Measurements from ENCODE around the gene KRTAP5-8. TPM values are rescaled to one million over a fixed set of nuclear protein-coding genes. Genes with fewer than 3 reads are reported as not detected.
"Not testable (repeated sequence)": the region's sequence is repeated elsewhere in the genome, so short reads cannot be mapped to it uniquely, and the experiment has no call there.

Gene KRTAP5-8, protein sequence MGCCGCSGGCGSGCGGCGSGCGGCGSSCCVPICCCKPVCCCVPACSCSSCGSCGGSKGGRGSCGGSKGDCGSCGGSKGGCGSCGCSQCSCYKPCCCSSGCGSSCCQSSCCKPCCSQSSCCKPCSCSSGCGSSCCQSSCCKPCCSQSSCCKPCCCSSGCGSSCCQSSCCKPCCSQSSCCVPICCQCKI
- not detected in 2 replicates for total RNA-seq (2011; cell fraction: chromatin; rRNA removed; ENCODE audit: low replicate concordance)
- total RNA-seq (2011; cell fraction: nucleolus; rRNA removed), result not detected in 2 replicates
- total RNA-seq (2011; cell fraction: nucleoplasm; rRNA removed), result not detected in 2 replicates
- total RNA-seq (2014; rRNA removed), result not detected in 2 replicates
- not detected in 2 replicates for total RNA-seq (2014; rRNA removed; fragmentation: Illumina TruSeq; extraction: Trizol)
- not detected in 2 replicates for total RNA-seq (2015; rRNA removed; fragmentation: Illumina TruSeq; extraction: Trizol)
- not detected in 2 replicates for total RNA-seq (2021)
- polyA plus RNA-seq (2011; rRNA removed), result not detected in 2 replicates
- not detected in 2 replicates for polyA plus RNA-seq (2011; cell fraction: cytosol; rRNA removed)
- polyA plus RNA-seq (2011; cell fraction: nucleus; rRNA removed), result not detected in 2 replicates
- polyA plus RNA-seq (2012), result not detected in 2 replicates
- polyA plus RNA-seq (2014; fragmentation: Illumina TruSeq; extraction: Trizol), result not detected in 2 replicates
- polyA plus RNA-seq (2014; fragmentation: Nextera tagmentation; extraction: Ambion mirVana), result not detected
- not detected in 2 replicates for polyA plus RNA-seq (2014; rRNA removed)
- polyA minus RNA-seq (2011; rRNA and poly(A)+ RNA removed), result not detected in 2 replicates
- not detected in 2 replicates for polyA minus RNA-seq (2011; cell fraction: cytosol; rRNA and poly(A)+ RNA removed)
- polyA minus RNA-seq (2011; cell fraction: nucleus; rRNA and poly(A)+ RNA removed), result not detected in 2 replicates
- Bru-seq, nascent RNA, result percentile 23 among the genes with signal in this experiment
- BruChase-seq, experiment 1, labeled RNA remaining after a 2-hour chase, result percentile 25 among the genes with signal in this experiment
- not detected for BruChase-seq, experiment 2, labeled RNA remaining after a 6-hour chase
- long read RNA-seq, experiment 1, result 0 reads
- long read RNA-seq, experiment 2, result 0 reads
- long read RNA-seq, experiment 3, result 0 reads

DNA sequence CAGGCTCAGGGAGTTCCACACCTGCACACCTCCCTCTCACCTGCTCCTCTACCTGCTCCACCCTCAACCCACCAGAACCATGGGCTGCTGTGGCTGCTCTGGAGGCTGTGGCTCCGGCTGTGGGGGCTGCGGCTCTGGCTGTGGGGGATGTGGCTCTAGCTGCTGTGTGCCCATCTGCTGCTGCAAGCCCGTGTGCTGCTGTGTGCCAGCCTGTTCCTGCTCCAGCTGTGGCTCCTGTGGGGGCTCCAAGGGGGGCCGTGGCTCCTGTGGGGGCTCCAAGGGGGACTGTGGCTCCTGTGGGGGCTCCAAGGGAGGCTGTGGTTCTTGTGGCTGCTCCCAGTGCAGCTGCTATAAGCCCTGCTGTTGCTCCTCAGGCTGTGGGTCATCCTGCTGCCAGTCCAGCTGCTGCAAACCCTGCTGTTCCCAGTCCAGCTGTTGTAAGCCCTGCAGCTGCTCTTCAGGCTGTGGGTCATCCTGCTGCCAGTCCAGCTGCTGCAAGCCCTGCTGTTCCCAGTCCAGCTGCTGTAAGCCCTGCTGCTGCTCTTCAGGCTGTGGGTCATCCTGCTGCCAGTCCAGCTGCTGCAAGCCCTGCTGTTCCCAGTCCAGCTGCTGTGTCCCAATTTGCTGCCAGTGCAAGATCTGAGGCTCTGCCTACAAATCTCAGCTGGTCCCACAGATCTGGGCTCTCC is at the start of gene KRTAP5-8:
KRTAP5-8 (plus strand) TSS at position 49 of the 689 bp plus-strand sequence; CDS start at position 80, 31 bp downstream.
- DNase-seq (ENCODE audit: extremely low read depth in 1 of 4, low spot score in 3 of 4); H3K9ac ChIP-seq (ENCODE audit: insufficient read depth in 1 of 2, low read depth in 2 of 2, low read length in 2 of 2); H2AFZ ChIP-seq (ENCODE audit: low read depth, low read length); H3K27ac ChIP-seq (ENCODE audit: extremely low read depth, low read depth, low read length); BruUV-seq (replicated peaks); ATAC-seq; H3K4me2 ChIP-seq (ENCODE audit: insufficient read depth, low read length); H3K9me1 ChIP-seq (ENCODE audit: control insufficient read depth, insufficient read depth, low read length); H3K9me3 ChIP-seq (replicated peaks; ENCODE audit: control insufficient read depth, insufficient read depth, low read depth, low read length); H3K4me1 ChIP-seq (replicated peaks in 1 of 2; ENCODE audit: control insufficient read depth in 2 of 2, insufficient read depth in 2 of 2, low read length in 2 of 2); in situ Hi-C loops (cut with MboI); H3K36me3 ChIP-seq (ENCODE audit: control insufficient read depth, insufficient read depth, low read length); H3K4me3 ChIP-seq; H3K79me2 ChIP-seq (ENCODE audit: control insufficient read depth, insufficient read depth, low read length); FAIRE-seq; H4K20me1 ChIP-seq (replicated peaks; ENCODE audit: control insufficient read depth, insufficient read depth, low read length); CTCF ChIA-PET (ENCODE audit: low intra/inter-chr PET ratio): not testable (repeated sequence)
- 8% methylated on average over 4 of the region's 4 CpGs for WGBS (ENCODE audit: insufficient coverage, low coverage, missing lambda C conversion rate)
- POLR2A ChIA-PET, result interaction anchor here (1.5 kb wide), 1 partner anchor 11 kb away, joined by 5 read pairs; no protein-coding TSS in a partner anchor
- peaks cover 28 to 46% of the 10 kb centered on the region in 2 experiments; a peak in 3 of 5 replicates for H3K27me3 ChIP-seq (ENCODE audit: control insufficient read depth in 2 of 2, insufficient read depth in 2 of 2, low read length in 2 of 2)
- intact Hi-C loops (cut with micrococcal nuclease), result loop anchor here (10.0 kb wide), 1 partner anchor 93 kb away; the partner anchor contains the start of gene DHCR7
